ENCODE measurements around the gene FETUB.

DNA sequence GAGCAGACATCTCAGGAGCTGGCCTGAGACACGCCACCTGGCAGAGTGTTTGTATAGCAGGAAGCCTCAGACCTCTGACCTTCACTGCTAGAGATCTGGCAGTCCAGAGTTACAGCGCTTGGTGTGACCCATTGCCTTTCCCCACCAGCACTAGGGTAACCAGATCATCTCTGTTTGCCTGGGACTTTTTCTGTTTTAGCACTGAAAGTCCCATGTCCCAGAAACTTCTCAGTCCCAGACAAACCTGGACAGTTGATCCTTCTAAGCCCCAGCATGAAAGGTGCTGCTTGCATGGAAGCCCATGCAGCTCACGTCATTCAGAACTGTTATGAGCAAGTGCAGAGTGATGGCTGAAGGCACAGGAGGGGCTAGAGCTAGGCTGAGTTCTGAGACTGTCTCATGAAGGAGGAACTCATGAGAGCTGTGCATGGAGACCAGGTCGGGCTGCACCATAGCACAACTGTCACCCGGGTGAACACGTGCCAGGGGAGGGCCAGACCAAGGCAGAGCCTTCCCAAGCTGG, 45.5 kb upstream of the FETUB start:
- TF ChIP-seq, protein P1, sequence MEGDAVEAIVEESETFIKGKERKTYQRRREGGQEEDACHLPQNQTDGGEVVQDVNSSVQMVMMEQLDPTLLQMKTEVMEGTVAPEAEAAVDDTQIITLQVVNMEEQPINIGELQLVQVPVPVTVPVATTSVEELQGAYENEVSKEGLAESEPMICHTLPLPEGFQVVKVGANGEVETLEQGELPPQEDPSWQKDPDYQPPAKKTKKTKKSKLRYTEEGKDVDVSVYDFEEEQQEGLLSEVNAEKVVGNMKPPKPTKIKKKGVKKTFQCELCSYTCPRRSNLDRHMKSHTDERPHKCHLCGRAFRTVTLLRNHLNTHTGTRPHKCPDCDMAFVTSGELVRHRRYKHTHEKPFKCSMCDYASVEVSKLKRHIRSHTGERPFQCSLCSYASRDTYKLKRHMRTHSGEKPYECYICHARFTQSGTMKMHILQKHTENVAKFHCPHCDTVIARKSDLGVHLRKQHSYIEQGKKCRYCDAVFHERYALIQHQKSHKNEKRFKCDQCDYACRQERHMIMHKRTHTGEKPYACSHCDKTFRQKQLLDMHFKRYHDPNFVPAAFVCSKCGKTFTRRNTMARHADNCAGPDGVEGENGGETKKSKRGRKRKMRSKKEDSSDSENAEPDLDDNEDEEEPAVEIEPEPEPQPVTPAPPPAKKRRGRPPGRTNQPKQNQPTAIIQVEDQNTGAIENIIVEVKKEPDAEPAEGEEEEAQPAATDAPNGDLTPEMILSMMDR (IDR thresholded peaks at IDR 0.05 in 4 of 5, conservative IDR thresholded peaks at IDR 0.05 in 1 of 5): no peak
- no peak for TF ChIP-seq POLR2A (IDR thresholded peaks at IDR 0.05)
